Activated CD4-positive, alpha-beta T cell treated with anti-CD3 and anti-CD28 coated beads, Interleukin-2, Interleukin-6, amounts not matched to agents 100 ng/mL and 50 ng/mL, durations not matched to agents 16 hours and 8 hours (primary cell): ENCODE measurements around the gene DNAH10.
"Not testable (repeated sequence)": the region's sequence is repeated elsewhere in the genome, so short reads cannot be mapped to it uniquely, and the experiment has no call there.

ENCODE experiments used
- DNase-seq: peaks from one replicate; pipeline ENCODE4 v3.0.0-alpha.2; 2020

The DNAH10 gene

DNA sequence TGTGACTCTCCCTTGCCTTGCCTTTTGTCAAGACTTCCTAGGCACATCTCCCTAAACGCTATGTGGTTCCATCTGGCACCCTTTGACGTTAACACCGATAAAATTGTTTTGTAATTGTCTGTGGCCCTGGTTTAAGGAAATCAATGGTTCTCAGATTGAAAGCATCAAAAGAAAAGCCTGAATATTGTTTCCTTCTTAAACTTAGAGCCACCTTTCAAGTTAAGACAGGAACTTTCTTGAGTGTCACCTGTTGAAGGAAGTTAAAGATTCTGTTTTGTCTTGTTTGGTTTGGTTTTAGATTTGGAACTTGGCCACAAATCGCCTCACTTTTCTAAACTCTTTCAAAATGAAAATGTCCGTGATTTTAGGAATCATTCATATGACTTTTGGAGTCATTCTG, 14.8 kb upstream of the DNAH10 start:
- DNase-seq = no peak

DNA sequence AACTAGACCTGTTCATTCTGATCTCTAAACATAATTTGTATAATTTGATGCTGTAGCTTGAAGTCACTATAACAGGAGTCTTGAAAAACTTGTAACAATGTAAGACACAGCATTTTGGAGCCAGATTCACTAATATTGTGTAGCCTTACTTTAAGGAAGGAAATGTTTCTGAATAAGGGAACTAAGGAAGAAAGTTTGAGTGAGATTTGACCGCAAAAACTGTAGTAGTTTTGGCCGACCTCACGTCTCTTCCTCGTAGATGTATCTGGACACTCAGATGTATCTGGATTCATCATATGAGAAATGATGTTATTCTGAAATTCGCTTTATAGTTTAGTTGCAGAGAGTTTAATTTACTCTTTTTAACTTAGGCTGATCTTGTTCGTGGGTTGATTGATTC, 13.9 kb upstream of the DNAH10 start:
- DNase-seq = no peak

DNA sequence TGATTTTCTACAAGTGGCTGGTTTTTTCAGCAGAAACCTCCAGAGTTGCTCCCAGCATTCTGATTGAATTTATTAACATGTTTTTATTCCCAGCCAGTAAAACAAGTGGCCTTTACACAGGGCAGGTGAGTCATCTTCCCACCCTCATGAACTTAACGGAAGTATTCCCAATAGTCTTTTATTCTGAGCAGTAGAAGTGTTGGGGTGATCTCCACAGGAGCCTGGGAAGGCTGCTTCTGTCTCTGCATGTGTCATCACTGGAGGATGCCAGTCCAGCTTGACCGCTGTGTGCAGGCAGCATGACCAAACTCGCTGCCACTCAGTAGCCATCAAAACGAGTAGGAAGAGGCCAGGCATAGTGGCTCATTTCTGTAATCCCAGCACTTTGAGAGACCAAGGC, 13.4 kb upstream of the DNAH10 start:
- no peak for DNase-seq

DNA sequence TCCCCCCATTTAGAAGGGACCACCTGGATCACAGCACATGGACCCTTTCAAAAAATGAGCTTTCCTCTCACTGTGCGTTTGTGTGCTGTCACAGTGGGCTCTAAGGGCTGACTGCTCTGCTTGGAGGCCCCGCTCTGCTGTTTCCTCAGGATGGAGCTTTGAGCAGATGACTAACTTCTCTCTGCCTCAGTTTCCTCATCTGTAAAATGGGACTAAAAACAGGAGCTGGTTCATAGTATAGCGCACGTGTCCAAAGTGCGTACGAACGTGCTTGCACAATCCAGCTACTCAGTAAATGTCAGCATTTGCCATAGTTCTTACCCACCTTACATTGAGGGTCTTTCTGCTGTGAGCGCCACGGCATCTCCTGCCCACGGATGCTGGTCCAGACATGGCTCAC, 12.7 kb upstream of the DNAH10 start:
- no peak for DNase-seq

DNA sequence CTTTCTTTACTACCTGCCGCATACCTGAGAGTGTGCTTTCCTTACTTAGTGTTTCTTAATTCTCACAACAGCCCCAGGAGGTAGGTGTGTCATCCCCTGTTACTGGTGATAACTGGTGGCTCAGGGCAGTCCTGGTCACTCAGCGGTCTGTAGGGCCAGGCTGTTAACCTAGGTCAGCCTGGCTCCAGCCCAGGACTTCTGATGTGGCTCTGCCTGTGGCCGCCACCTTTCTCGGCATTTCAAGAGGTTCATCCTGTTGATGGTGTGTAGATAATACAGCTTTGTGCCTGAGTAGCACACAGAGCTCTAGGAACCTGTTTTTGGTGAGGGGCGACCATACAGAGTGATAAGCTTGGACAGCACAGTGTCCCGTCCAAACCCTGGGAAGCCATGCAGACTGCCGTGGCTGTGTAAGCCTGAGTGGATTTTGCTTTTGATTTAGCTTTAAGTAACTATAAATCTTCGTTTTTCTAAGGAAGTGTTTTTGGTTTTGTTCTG, 11.9 kb upstream of the DNAH10 start:
- DNase-seq = no peak

DNA sequence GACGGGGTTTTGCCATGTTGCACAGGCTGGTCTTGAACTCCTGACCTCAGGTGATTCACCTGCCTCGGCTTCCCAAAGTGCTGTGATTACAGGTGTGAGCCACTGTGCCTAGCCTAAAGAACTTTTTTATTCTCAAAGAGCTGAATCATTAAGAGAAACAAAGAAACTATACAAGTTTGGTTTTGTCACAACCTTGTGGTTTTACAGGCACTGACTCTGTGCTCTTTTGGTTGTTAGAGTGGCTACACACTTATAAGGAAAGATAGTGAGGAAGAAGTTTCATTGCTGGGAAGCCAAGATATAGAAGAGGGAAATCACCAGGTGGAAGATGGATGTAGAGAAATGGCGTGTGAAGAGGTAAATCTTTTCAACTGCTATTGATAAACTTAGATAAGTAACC, 10.1 kb upstream of the DNAH10 start:
- DNase-seq = no peak

DNA sequence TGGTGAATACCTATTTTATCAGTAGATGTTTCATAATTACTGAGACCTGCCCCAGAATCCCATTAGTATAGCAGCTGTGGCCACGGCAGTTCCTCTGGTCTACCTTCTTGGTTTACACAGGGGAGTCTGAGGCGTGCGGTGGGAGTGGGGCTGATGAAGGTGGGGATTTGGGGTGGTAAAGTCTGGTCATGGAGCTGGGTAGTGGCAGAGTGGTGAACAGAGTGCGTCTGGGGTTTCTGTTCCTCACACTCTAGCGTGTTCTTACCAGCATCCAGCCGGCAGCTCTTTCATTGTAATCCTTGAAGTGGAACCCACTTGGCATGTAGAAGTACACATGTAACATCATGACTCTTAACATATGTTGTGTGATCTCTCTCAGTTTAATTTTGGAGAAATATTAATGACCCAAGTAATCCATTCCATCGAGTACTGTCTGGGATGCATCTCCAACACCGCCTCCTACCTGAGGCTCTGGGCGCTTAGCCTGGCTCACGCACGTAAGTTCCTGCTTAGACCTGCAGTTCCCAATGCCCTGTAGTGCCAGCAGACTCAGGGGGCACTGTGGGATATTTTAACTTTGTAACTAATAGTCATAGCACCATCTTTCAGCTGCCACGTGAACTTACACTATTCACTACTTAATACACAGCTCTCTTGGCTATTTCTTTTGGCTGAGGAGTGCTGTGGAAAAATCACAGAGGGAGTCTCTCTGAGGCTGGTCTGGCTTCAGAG, 7.9 kb upstream of the DNAH10 start:
- DNase-seq = no peak

DNA sequence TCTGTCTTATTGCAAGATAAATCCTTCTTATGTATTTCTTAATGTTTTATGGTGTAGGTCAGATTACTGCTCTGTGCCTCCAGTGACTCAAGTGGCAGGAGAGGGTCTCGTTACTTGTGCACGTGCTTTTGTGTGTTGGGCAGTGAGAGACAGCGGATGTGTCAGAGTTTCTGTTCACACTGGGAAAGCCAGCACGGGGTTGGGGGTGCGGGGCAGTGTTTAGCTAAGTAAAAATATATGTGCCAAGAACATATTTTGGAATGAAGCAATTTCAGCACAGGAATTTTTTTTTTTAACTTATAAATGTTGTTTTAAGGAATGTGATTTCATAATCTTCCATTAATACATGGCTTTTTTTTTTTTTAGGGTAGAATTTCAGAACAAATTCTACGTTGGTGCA, 4.5 kb upstream of the DNAH10 start:
- no peak for DNase-seq

DNA sequence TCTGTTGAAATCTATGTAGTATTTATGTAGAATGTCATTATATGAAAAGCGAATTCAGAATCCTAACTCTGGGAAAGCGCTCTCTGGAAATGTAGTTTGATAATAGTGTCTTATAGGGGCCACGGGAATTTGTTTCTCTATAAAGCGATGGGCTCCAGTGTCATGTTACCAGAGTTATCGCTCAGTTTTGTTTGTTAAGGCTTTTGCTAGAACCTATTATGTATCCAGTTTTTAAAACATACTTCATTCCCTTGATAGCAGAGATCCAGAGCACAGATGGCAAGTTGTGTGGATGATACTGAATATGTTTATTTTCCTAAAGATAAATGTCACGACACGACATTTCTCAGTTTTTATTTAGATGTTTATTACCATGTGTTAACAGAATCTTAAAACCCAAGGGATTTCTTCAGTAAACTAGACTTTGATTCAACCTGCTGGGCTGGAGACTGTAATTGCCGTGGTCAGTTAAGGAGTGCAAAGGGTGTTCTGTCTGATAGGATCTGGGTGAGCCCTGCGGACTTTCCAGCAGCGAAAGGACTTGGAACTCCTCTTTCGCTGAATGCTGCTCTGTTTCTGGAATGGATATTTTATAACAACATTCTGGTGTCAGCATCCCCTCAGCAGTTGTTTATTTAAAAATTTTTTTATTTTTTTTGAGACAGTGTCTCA, 1.7 kb upstream of the DNAH10 start:
- no peak for DNase-seq

DNA sequence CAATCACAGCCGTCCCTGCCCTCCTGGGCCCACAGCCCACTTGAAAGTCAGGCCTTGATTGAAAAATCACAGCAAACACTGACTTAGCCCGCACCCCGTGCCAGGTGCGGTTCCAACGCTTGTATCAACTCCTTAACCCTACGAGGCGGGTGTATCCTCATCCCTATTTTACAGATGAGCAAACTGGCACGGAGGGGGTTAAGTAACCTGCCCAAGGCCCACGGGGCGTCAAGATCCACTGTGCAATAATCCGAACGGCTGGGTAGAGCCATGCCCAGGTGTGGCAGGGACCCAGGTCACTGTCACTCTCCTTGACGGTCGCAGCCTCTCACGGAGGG, 583 bp downstream of the DNAH10 start:
- DNase-seq = no peak

DNA sequence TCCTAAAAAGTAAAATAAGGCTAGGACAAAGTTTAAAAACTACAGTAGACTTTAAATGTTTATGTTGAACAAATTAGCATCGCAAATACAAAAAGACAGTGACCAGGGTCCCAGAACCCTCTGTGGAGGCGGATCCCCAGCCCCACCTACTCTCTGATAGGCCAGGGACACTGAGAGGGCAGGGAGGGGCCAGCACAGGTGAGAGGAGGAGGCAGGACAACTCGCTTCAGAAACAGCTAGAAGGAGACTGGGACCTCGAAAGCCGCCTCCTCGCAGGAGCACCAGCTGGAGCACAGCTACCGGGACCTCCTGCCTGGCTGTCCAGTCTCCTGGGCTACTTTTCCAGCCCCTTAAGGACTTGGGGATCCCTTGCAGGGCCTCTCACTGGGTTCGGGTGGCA, 992 bp downstream of the DNAH10 start:
- no peak for DNase-seq

DNA sequence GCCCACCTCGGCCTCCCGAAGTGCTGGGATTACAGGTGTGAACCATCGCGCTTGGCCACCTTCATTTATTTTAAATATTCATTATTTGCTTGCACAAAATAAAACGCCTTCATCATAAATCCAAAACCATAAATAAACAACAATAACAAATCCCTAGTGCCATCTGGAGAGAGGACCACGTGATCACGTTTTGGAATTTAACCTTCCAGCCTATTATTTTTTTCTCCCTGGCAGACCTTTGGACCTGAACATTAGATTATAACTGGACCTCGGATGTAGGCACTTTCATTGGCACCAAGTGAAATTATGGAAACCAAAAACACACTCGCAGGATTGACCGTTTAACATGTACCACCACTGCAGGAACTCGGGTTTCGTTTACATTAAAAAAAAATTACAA, 2.0 kb downstream of the DNAH10 start:
- no peak for DNase-seq

DNA sequence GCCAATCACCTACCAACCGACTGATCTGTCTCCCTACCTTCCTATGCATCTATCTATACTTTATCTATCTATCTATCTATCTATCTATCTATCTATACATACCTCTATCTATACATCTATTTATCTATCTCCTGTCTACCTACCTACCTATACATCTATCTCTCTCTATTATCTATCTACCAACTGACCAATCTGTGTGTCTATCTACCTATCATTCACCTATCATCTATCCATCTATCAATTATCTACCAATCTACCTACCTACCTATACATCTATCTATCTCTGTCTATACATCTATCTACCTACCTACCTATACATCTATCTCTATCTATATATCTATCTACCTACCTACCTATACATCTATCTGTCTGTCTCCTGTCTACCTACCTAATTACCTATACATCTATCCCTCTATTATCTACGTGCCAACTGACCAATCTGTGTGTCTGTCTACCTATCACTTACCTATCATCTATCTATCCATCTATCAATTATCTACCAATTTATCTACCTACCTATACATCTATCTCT, 3.5 kb downstream of the DNAH10 start:
- DNase-seq = no peak

DNA sequence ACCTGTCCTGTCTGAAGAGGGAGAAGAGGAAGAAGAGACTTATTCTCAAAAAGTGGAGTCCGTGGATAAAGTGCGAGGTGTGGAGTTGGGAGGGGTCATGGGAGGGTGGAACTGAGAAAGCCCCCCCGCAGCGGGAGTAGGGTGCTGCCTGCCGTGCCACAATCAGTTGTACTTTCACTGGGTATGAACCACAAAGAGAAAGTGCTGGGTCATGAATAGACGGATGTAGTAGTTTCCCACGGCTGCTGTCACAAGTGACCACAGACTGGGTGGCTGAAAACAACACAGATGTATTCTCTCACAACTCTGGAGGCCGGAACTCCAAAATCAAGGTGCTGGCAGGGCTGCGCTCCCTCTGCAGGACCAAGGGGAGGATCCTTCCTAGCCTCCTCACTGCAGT, 5.5 kb downstream of the DNAH10 start:
- peak; percentile 59 for DNase-seq

DNA sequence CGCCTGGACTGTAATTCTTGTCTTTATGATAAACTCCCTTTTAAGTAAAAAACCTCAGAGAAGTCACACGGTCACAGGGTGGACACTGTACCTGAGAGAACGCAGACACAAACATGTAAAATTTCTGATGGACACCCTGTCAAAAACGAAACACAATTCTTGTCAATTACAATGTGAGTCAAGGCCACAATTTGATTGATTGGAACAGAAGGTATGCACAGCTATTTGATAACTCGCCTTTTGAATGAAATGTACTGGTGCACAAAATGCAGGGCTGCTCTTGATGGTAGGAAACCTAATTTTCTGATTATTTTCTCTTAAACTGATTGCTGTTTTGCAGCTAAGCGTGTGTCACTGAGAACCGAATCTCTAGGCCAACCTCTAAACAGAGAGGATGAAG, 9.2 kb downstream of the DNAH10 start:
- DNase-seq = no peak

DNA sequence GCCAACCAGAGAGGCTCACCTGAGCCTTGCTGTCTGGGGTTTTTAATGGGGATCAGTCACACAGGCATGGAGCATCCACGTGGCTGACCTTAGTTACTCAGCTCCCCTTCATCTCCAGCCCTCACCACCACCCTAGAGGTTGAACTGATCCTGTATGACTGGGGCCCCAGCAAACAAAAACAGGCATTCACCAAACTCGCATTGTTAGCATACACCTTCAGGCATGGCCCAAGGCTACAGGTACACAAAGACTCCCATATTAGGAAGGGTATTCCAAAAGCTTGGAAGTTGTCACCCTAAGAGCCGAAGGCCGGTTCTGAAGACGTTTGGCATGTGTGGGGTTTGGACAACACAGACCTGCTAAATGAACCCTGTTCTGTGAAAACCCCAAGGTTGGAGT, 10.0 kb downstream of the DNAH10 start:
- no peak for DNase-seq

DNA sequence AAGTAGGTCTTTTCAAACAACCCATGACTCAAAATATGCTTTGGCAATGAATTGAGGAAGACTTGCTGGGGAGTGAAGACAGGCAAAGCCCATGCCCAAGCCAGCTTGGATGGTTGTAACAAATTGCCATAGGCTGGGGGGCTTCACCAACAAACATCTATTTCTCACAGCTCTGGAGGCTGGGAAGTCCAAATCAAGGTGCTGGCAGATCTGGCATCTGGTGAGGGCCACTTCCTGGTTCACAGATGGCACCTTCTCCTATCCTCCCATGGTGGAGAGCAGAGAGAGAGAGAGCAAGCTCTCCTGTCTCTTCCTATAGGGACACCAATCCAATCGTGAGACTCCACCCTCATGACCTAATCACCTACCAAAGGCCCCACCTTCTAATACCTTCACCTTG, 11.3 kb downstream of the DNAH10 start:
- DNase-seq = no peak

DNA sequence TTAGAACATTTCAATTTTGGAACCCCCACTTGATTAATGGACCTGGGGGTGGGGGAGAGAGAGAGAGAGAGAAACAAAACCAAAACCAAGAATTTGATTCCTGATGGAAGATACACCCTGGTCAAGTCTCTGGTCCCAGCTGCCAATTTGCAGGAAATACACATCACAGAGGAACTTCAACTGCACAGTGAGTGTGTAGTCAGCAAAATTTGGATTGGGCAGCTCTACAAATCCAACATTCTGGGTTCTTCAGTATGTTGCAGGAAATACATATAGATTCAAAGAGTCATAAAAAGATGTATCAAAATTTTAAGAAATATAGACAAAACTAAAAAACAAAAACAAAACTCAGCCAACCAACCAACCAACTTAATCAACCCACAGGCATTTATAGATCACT, 17.4 kb downstream of the DNAH10 start:
- DNase-seq = no peak

DNA sequence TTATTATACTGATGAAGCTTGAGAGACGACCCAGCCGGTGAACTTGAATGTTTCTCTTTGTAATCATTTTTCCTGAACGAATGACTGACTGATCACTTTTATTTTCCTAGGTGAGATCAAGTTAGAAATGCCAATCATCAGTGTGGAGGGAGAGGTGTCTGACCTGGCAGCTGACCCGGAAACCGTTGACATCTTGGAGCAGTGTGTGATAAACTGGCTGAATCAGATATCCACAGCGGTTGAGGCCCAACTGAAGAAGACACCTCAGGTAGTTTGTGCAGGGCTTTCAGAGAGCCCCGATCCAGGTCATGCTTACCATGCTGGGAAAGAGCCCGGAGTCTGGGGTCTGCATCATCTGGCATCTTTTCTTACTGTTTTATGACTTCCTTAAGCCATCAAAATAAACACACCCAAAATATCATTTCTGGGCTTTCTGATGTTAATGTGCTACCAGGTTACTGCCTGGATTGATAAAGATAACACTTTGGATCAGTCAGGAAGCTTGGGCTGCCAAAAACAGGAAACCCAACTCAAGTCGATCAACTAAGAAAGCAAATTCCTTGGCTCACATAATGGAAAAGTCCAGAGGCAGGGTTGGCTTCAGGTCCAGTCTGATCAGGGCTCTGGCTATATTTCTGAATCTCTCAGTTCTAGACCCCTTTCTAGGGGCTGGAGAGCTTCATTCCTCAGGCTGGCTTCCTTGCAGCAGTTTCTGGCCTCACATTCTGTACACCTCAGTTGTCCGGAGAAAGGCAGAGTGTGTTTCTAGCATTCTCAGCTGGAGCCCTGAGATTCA, 21.1 kb downstream of the DNAH10 start:
- no peak for DNase-seq

DNA sequence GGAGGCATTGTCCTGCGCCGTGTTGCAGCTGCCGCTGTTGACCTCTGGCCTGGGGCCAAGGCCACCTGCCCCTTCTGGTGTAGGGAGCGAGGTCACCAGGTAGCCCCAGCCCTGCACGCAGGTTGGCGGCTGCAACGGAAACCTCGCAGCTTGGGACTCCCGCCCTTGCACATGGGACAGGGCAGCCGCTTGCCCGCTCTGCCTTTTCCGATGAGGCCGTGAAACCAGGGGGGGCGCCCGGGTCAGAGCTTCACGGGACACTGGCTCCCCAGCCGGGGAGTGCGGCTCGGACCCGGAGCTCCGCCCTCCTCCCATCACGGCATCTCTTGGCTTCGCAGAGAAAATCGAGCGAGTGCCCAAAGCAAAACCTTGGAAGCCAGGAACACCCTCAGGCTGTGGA, 25.4 kb downstream of the DNAH10 start:
- DNase-seq = no peak

DNA sequence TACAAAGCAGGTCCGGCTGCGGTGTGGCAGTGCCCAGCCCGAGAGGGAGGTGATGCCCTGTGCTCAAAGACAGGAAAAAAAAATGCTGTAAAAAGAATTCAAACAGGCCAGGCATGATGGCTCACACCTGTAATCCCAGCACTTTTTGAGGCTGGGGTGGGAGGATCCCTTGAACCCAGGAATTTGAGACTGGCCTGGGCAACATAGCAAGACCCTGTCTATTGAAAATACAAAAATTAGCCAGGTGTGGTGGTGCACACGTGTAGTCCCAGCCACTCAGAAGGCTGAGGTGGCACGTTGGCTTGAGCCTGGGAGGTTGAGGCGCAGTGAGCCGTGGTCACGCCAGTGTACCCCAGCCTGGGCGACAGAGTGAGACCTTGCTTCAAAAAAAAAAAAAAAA, 26.4 kb downstream of the DNAH10 start:
- no peak for DNase-seq

DNA sequence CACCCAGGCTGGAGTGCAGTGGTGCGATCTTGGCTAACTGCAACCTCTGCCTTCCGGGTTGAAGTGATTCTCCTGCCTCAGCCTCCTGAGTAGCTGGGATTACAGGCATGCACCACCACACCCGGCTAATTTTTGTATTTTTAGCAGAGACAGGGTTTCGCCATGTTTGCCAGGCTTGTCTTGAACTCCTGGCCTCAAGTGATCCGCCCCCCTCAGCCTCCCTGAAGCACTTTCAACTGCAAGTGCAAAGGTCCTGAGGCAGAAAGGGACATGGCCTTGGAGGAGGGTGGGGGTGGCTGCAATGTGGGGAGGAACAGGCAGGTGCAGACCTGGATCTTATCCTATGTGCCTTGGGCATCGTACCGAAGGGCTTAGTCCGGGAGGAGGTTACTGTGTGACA, 27.3 kb downstream of the DNAH10 start:
- not testable (repeated sequence) for DNase-seq

DNA sequence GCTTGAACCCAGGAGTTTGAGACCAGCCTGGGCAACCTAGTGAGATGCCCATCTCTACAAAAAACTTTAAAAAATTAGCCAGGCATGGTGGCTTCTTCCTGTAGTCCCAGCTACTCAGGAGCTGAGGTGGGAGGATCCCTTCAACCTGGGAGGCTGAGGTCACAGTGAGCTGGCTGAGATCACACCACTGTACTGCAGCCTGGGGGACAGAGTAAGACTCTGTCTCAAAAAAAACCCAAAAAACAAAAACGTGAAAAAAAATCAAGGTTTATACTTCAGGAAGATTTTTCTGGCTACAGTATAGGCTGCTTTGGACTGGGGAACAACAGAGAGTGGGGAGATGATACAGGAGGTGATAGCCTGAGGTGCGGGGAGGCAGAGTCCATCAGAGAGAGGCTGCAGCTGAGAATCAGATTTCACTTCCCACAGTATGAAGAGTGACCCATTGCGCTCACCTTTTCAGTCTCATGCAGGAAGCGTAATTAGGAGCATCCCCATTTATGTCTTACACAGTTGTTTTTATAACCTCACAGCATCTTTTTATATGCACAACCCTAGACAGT, 28.9 kb downstream of the DNAH10 start:
- no peak for DNase-seq

DNA sequence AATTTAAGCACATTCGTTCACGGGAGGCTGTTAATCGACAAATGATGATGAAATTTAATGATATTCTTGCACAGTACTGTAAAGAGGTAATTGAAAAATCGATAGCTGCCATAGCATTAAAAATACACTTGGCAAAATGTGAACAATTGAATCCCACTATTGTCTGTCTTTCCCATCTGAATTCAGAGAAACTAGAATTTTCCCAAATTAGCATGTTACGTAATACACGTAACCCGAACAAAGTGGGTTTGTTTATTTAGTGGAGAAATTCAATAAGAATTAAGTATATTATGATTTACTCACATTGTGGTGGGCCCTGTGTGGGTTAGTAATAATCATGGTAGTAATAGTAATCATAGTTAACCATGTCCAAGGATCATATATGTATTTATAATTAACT, 31.9 kb downstream of the DNAH10 start:
- no peak for DNase-seq
